ENCODE data around the gene IQSEC1. TPM values are rescaled to one million over a fixed set of nuclear protein-coding genes. Genes with fewer than 3 reads are reported as not detected.

The IQSEC1 gene
- total RNA-seq, 1 experiment from 2014 or later = 28.1 TPM

DNA sequence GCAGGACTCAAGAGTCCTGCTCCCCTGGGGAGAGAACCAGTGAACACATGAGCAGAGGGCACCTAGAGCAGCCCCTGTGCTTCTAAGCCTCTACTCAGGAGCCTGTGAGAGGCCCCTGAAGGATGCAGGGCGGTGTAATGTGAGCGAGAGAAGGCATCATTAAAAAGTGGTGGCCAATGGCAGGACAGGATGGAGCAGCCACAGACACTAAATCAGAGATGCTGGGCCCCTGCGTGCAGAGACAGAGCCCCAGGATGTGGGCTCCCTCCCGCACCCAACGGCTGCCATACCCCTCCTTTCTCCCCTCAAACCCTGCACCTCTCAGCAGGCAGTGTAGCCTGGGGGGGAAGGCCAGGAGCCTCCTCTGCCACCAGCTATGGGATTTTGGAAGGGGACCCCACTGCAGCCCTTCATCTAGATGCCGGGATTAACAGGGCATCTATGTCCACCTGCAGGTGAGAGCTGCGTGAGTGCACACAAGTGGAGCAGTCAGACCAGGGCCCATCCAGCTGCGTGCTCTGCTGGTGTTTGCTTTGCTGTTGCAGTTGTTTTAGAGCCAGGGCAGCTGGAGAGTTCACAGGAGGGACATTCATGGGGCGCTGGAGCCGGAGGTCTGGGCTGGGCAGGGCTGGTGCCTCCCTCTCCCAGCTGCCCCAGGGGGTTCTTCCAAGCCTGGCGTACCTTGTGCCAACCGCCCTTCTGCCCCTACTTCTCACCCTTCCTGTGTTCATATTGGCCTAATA, 5.1 kb upstream of the IQSEC1 start:
- Histone ChIP-seq H3K4me3 (replicated peaks in 1 of 2; ENCODE audit: low read depth in 1 of 2, low read length in 2 of 2) (no peak overlapping the region), H3K4me1 (ENCODE audit: control insufficient read depth in 1 of 2, insufficient read depth in 2 of 2, low read length in 2 of 2) (no peaks in the 10 kb centered on the region), H3K27ac (ENCODE audit: low read depth, low read length) (no peak overlapping the region), H3K79me2 (ENCODE audit: insufficient read depth, low read length) (no peaks in the 10 kb centered on the region), H3K9me3 (ENCODE audit: control insufficient read depth in 1 of 2, insufficient read depth in 1 of 2, low read depth in 1 of 2, low read length in 2 of 2) (no peaks in the 10 kb centered on the region), H4K20me1 (ENCODE audit: insufficient read depth) (no peaks in the 10 kb centered on the region), H3K36me3 (ENCODE audit: control insufficient read depth in 1 of 2, insufficient read depth in 2 of 2, low read length in 2 of 2) (no peaks in the 10 kb centered on the region), H2AFZ (ENCODE audit: low read depth, low read length, poor library complexity, severe bottlenecking) (no peak overlapping the region), H3K9ac (ENCODE audit: low read length) (no peak overlapping the region), H3K9me2 (ENCODE audit: insufficient read depth) (no peaks in the 10 kb centered on the region), H3K27me3 (ENCODE audit: insufficient read depth, low read length) (peaks cover 26% of the 10 kb centered on the region), H3K4me2 (ENCODE audit: low read length) (no peak overlapping the region)
- TF ChIP-seq ZNF274 (IDR thresholded peaks at IDR 0.05; ENCODE audit: low read depth, low read length) = no peak
- TF ChIP-seq POLR2AphosphoS5 (IDR thresholded peaks at IDR 0.05; ENCODE audit: low read depth, low read length) = no peak
- TF ChIP-seq EZH2phosphoT487 (IDR thresholded peaks at IDR 0.05; ENCODE audit: borderline replicate concordance) = no peak
- TF ChIP-seq CBX3 (IDR thresholded peaks at IDR 0.05; ENCODE audit: low read depth) = no peak
- TF ChIP-seq ZFX (IDR thresholded peaks at IDR 0.05) = no peak
- TF ChIP-seq TCF7L2 (IDR thresholded peaks at IDR 0.05; ENCODE audit: borderline replicate concordance, extremely low read depth, insufficient read depth, insufficient read length) = no peak
- TF ChIP-seq, protein P1, sequence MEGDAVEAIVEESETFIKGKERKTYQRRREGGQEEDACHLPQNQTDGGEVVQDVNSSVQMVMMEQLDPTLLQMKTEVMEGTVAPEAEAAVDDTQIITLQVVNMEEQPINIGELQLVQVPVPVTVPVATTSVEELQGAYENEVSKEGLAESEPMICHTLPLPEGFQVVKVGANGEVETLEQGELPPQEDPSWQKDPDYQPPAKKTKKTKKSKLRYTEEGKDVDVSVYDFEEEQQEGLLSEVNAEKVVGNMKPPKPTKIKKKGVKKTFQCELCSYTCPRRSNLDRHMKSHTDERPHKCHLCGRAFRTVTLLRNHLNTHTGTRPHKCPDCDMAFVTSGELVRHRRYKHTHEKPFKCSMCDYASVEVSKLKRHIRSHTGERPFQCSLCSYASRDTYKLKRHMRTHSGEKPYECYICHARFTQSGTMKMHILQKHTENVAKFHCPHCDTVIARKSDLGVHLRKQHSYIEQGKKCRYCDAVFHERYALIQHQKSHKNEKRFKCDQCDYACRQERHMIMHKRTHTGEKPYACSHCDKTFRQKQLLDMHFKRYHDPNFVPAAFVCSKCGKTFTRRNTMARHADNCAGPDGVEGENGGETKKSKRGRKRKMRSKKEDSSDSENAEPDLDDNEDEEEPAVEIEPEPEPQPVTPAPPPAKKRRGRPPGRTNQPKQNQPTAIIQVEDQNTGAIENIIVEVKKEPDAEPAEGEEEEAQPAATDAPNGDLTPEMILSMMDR (IDR thresholded peaks at IDR 0.05 in 2 of 3, conservative IDR thresholded peaks at IDR 0.05 in 1 of 3; ENCODE audit: borderline replicate concordance in 1 of 3, insufficient read depth in 1 of 3, low read depth in 2 of 3, low read length in 2 of 3) = no peak
- no peak for TF ChIP-seq FOSL1 (IDR thresholded peaks at IDR 0.05; ENCODE audit: low read depth)
- TF ChIP-seq JUND (IDR thresholded peaks at IDR 0.05) = no peak
- TF ChIP-seq, protein P2, sequence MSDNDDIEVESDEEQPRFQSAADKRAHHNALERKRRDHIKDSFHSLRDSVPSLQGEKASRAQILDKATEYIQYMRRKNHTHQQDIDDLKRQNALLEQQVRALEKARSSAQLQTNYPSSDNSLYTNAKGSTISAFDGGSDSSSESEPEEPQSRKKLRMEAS (IDR thresholded peaks at IDR 0.05) = no peak
- no peak for TF ChIP-seq EGR1 (IDR thresholded peaks at IDR 0.05; ENCODE audit: low read depth)
- no peak for TF ChIP-seq CEBPB (IDR thresholded peaks at IDR 0.05; ENCODE audit: low read depth)
- TF ChIP-seq, protein P3, sequence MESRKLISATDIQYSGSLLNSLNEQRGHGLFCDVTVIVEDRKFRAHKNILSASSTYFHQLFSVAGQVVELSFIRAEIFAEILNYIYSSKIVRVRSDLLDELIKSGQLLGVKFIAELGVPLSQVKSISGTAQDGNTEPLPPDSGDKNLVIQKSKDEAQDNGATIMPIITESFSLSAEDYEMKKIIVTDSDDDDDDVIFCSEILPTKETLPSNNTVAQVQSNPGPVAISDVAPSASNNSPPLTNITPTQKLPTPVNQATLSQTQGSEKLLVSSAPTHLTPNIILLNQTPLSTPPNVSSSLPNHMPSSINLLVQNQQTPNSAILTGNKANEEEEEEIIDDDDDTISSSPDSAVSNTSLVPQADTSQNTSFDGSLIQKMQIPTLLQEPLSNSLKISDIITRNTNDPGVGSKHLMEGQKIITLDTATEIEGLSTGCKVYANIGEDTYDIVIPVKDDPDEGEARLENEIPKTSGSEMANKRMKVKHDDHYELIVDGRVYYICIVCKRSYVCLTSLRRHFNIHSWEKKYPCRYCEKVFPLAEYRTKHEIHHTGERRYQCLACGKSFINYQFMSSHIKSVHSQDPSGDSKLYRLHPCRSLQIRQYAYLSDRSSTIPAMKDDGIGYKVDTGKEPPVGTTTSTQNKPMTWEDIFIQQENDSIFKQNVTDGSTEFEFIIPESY (IDR thresholded peaks at IDR 0.05; ENCODE audit: extremely low read depth, insufficient replicate concordance, low read length) = no peak
- TF ChIP-seq SRF (IDR thresholded peaks at IDR 0.05; ENCODE audit: low read depth) = no peak
- TF ChIP-seq, protein P4, sequence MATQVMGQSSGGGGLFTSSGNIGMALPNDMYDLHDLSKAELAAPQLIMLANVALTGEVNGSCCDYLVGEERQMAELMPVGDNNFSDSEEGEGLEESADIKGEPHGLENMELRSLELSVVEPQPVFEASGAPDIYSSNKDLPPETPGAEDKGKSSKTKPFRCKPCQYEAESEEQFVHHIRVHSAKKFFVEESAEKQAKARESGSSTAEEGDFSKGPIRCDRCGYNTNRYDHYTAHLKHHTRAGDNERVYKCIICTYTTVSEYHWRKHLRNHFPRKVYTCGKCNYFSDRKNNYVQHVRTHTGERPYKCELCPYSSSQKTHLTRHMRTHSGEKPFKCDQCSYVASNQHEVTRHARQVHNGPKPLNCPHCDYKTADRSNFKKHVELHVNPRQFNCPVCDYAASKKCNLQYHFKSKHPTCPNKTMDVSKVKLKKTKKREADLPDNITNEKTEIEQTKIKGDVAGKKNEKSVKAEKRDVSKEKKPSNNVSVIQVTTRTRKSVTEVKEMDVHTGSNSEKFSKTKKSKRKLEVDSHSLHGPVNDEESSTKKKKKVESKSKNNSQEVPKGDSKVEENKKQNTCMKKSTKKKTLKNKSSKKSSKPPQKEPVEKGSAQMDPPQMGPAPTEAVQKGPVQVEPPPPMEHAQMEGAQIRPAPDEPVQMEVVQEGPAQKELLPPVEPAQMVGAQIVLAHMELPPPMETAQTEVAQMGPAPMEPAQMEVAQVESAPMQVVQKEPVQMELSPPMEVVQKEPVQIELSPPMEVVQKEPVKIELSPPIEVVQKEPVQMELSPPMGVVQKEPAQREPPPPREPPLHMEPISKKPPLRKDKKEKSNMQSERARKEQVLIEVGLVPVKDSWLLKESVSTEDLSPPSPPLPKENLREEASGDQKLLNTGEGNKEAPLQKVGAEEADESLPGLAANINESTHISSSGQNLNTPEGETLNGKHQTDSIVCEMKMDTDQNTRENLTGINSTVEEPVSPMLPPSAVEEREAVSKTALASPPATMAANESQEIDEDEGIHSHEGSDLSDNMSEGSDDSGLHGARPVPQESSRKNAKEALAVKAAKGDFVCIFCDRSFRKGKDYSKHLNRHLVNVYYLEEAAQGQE (IDR thresholded peaks at IDR 0.05; ENCODE audit: low read depth) = no peak
- no peak for TF ChIP-seq POLR2A (IDR thresholded peaks at IDR 0.05; ENCODE audit: borderline replicate concordance, extremely low read depth, insufficient read depth, insufficient read length)
- no peak for TF ChIP-seq RAD21 (IDR thresholded peaks at IDR 0.05; ENCODE audit: low read depth)
- TF ChIP-seq SP1 (IDR thresholded peaks at IDR 0.05; ENCODE audit: low read depth) = no peak
- TF ChIP-seq, protein P5, sequence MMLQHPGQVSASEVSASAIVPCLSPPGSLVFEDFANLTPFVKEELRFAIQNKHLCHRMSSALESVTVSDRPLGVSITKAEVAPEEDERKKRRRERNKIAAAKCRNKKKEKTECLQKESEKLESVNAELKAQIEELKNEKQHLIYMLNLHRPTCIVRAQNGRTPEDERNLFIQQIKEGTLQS (IDR thresholded peaks at IDR 0.05) = no peak
- intact Hi-C loops (cut with micrococcal nuclease) = no loop called here
- DNase-seq (ENCODE audit: low read depth, low spot score) = no peak
- CTCF ChIA-PET = no interaction called here
- RAD21 ChIA-PET (ENCODE audit: low non-redundant PET in 1 of 2, low total read pairs in 2 of 2, uncharacterized antibody in 2 of 2, unreplicated experiment in 2 of 2) = no interaction called here
- POLR2A ChIA-PET = no interaction called here
- BruUV-seq (replicated peaks) = no TSS peak
- ATAC-seq = no peak
